ENCODE results near the gene BLOC1S5. TPM values are rescaled to one million over a fixed set of nuclear protein-coding genes. Genes with fewer than 3 reads are reported as not detected.
"Not testable (repeated sequence)": the region's sequence is repeated elsewhere in the genome, so short reads cannot be mapped to it uniquely, and the experiment has no call there.

Gene BLOC1S5
- polyA plus RNA-seq, 3 donors: 3.7 to 11.7 (median 9.2) TPM

GRCh38 chr6:8054276-8054675 is 9.9 kb downstream of the BLOC1S5 start:
- WGBS (ENCODE audit: insufficient coverage): no CpG with 5 or more reads among the region's 2 CpGs
- Mint-ChIP-seq H3K36me3 (peaks cover 48 to 63% of the 10 kb centered on the region in 2 donors), H3K27ac (no peak overlapping the region), H3K27me3 (ENCODE audit: low read depth in 3 of 3) (peaks cover 0 to 2% (median 0%) of the 10 kb centered on the region in 3 donors), H3K4me3 (no peak overlapping the region), H3K4me1 (no peaks in the 10 kb centered on the region), H3K9me3 (peaks cover 0 to 2% (median 0%) of the 10 kb centered on the region in 7 donors)
- Histone ChIP-seq H2AFZ (ENCODE audit: insufficient read depth, low read depth, low read length, poor library complexity, severe bottlenecking) (no peak overlapping the region), H3K27me3 (ENCODE audit: control insufficient read depth in 2 of 2, insufficient read depth in 2 of 2, low read length in 2 of 2) (no peaks in the 10 kb centered on the region), H3K4me2 (replicated peaks; ENCODE audit: extremely low read depth, low read length, poor library complexity, severe bottlenecking) (no peak overlapping the region), H3K4me1 (ENCODE audit: control insufficient read depth in 1 of 2, insufficient read depth in 2 of 2, low read length in 2 of 2) (no peaks in the 10 kb centered on the region), H3K4me3 (replicated peaks in 1 of 3; ENCODE audit: low read depth in 2 of 3, low read length in 3 of 3) (no peak overlapping the region), H3K79me2 (ENCODE audit: insufficient read depth, low read length) (peaks cover 11% of the 10 kb centered on the region), H3K9ac (ENCODE audit: insufficient read depth, low read length, poor library complexity, severe bottlenecking) (no peak overlapping the region), H3K36me3 (replicated peaks in 1 of 2; ENCODE audit: control insufficient read depth in 1 of 2, insufficient read depth in 2 of 2, low read length in 2 of 2) (peaks cover 10 to 49% of the 10 kb centered on the region in 2 donors), H3K27ac (ENCODE audit: low read depth in 1 of 2, low read length in 2 of 2) (no peak overlapping the region), H4K20me1 (ENCODE audit: insufficient read depth, low read length) (no peaks in the 10 kb centered on the region), H3K9me3 (replicated peaks in 1 of 2; ENCODE audit: control insufficient read depth in 1 of 2, insufficient read depth in 1 of 2, low read length in 2 of 2) (no peaks in the 10 kb centered on the region)
- TF ChIP-seq CTCF (IDR thresholded peaks at IDR 0.05): no peak
- intact Hi-C loops (cut with micrococcal nuclease): no loop called here
- DNase-seq: no peak

GRCh38 chr6:8047541-8048292 is 16.5 kb downstream of the BLOC1S5 start:
- peaks cover 4 to 28% (median 18%) of the 10 kb centered on the region in 7 donors for H3K9me3 Mint-ChIP-seq
- no peaks in the 10 kb centered on the region for H3K4me1 ChIP-seq (ENCODE audit: control insufficient read depth in 1 of 2, insufficient read depth in 2 of 2, low read length in 2 of 2)
- WGBS (ENCODE audit: insufficient coverage): no CpG with 5 or more reads among the region's 3 CpGs
- H3K36me3 ChIP-seq (replicated peaks in 1 of 2; ENCODE audit: control insufficient read depth in 1 of 2, insufficient read depth in 2 of 2, low read length in 2 of 2): peaks cover 0 to 38% of the 10 kb centered on the region in 2 donors
- H3K27me3 ChIP-seq (ENCODE audit: control insufficient read depth in 2 of 2, insufficient read depth in 2 of 2, low read length in 2 of 2): no peaks in the 10 kb centered on the region
- peaks cover 3 to 14% of the 10 kb centered on the region in 2 donors for H3K9me3 ChIP-seq (replicated peaks in 1 of 2; ENCODE audit: control insufficient read depth in 1 of 2, insufficient read depth in 1 of 2, low read length in 2 of 2)
- no peak overlapping the region for H3K4me3 ChIP-seq (replicated peaks in 1 of 3; ENCODE audit: low read depth in 2 of 3, low read length in 3 of 3)
- H3K36me3 Mint-ChIP-seq: peaks cover 47 to 66% of the 10 kb centered on the region in 2 donors
- H3K4me2 ChIP-seq (replicated peaks; ENCODE audit: extremely low read depth, low read length, poor library complexity, severe bottlenecking): no peak overlapping the region
- no peak overlapping the region for H3K4me3 Mint-ChIP-seq
- no peaks in the 10 kb centered on the region for H4K20me1 ChIP-seq (ENCODE audit: insufficient read depth, low read length)
- no peaks in the 10 kb centered on the region for H3K27me3 Mint-ChIP-seq (ENCODE audit: low read depth in 3 of 3)
- no peak for TF ChIP-seq CTCF (IDR thresholded peaks at IDR 0.05)
- H3K27ac Mint-ChIP-seq: no peak overlapping the region
- no peak overlapping the region for H2AFZ ChIP-seq (ENCODE audit: insufficient read depth, low read depth, low read length, poor library complexity, severe bottlenecking)
- H3K9ac ChIP-seq (ENCODE audit: insufficient read depth, low read length, poor library complexity, severe bottlenecking): no peak overlapping the region
- DNase-seq: no peak
- H3K27ac ChIP-seq (ENCODE audit: low read depth in 1 of 2, low read length in 2 of 2): no peak overlapping the region
- H3K4me1 Mint-ChIP-seq: no peaks in the 10 kb centered on the region
- no peaks in the 10 kb centered on the region for H3K79me2 ChIP-seq (ENCODE audit: insufficient read depth, low read length)
- intact Hi-C loops (cut with micrococcal nuclease): no loop called here

GRCh38 chr6:8045769-8046168 is 18.4 kb downstream of the BLOC1S5 start:
- H3K4me2 ChIP-seq (replicated peaks; ENCODE audit: extremely low read depth, low read length, poor library complexity, severe bottlenecking); intact Hi-C loops (cut with micrococcal nuclease); H3K4me1 ChIP-seq (ENCODE audit: control insufficient read depth in 1 of 2, insufficient read depth in 2 of 2, low read length in 2 of 2); H2AFZ ChIP-seq (ENCODE audit: insufficient read depth, low read depth, low read length, poor library complexity, severe bottlenecking); H3K27me3 ChIP-seq (ENCODE audit: control insufficient read depth in 2 of 2, insufficient read depth in 2 of 2, low read length in 2 of 2); H3K4me3 Mint-ChIP-seq; H4K20me1 ChIP-seq (ENCODE audit: insufficient read depth, low read length); H3K27ac Mint-ChIP-seq; H3K4me3 ChIP-seq (replicated peaks in 1 of 3; ENCODE audit: low read depth in 2 of 3, low read length in 3 of 3); H3K79me2 ChIP-seq (ENCODE audit: insufficient read depth, low read length); DNase-seq; H3K9ac ChIP-seq (ENCODE audit: insufficient read depth, low read length, poor library complexity, severe bottlenecking); H3K27me3 Mint-ChIP-seq (ENCODE audit: low read depth in 3 of 3); H3K27ac ChIP-seq (ENCODE audit: low read depth in 1 of 2, low read length in 2 of 2); H3K4me1 Mint-ChIP-seq: not testable (repeated sequence)
- Histone ChIP-seq H3K9me3 (replicated peaks in 1 of 2; ENCODE audit: control insufficient read depth in 1 of 2, insufficient read depth in 1 of 2, low read length in 2 of 2) (peaks cover 3 to 14% of the 10 kb centered on the region in 2 donors), H3K36me3 (replicated peaks in 1 of 2; ENCODE audit: control insufficient read depth in 1 of 2, insufficient read depth in 2 of 2, low read length in 2 of 2) (peaks cover 3 to 44% of the 10 kb centered on the region in 2 donors)
- Mint-ChIP-seq H3K9me3 (peaks cover 4 to 31% (median 18%) of the 10 kb centered on the region in 7 donors), H3K36me3 (peaks cover 44 to 58% of the 10 kb centered on the region in 2 donors)
- no CpG with 5 or more reads among the region's 4 CpGs for WGBS (ENCODE audit: insufficient coverage)

Data from CD14-positive monocyte (primary cell).